ENCODE results near the gene TKTL1.

DNA sequence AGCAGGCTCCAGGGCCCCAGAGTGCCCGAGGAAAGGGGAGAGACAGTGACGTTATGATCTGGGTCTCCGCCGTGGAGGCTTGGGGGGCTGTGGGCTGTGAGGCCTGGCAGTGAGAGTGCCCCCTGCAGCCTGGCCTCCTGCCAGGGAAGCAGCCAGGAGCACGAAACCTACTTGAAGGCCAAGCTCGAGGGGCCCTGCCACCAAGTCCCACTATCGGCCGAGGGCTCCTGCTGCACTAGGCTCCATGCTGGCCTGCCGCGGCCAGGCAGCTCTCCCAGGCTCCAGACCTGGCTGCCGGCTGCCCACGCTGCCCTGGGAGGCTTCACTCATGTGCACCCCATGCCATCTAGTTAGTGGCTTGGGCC lies 60.2 kb downstream of the TKTL1 start:
- TF ChIP-seq, protein P1, sequence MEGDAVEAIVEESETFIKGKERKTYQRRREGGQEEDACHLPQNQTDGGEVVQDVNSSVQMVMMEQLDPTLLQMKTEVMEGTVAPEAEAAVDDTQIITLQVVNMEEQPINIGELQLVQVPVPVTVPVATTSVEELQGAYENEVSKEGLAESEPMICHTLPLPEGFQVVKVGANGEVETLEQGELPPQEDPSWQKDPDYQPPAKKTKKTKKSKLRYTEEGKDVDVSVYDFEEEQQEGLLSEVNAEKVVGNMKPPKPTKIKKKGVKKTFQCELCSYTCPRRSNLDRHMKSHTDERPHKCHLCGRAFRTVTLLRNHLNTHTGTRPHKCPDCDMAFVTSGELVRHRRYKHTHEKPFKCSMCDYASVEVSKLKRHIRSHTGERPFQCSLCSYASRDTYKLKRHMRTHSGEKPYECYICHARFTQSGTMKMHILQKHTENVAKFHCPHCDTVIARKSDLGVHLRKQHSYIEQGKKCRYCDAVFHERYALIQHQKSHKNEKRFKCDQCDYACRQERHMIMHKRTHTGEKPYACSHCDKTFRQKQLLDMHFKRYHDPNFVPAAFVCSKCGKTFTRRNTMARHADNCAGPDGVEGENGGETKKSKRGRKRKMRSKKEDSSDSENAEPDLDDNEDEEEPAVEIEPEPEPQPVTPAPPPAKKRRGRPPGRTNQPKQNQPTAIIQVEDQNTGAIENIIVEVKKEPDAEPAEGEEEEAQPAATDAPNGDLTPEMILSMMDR (IDR thresholded peaks at IDR 0.05), result peak in 1 of 12 donors; percentile 3
- TF ChIP-seq POLR2A (IDR thresholded peaks at IDR 0.05), result no peak

Data from heart left ventricle (tissue), 13 donors.